OCI-LY3 (cell line): Measurements from ENCODE around the gene NXNL1.

Source experiments
- CTCF ChIP-seq: fragments of 200-600, 300-600 bp; sonication (generic); IDR thresholded peaks from 2 replicates; pipeline ENCODE4 v1.5.1; 2014; ENCODE audit warnings: antibody characterized with exemption, low read length, low read depth
- EZH2phosphoT487 ChIP-seq: fragments of 200-600 bp; shearing (Covaris generic); IDR thresholded peaks from 2 replicates; pipeline ENCODE4 v1.6.1; 2018; ENCODE audit warnings: antibody characterized with exemption, mixed run types, low read depth

- no peak for TF ChIP-seq CTCF
- TF ChIP-seq EZH2phosphoT487, result no peak
Measured at GRCh38 chr19:17420475-17420924, 40.2 kb downstream of the NXNL1 start.
